ENCODE measurements around the gene NUMA1. TPM values are rescaled to one million over a fixed set of nuclear protein-coding genes. Genes with fewer than 3 reads are reported as not detected.

Gene NUMA1
- polyA plus RNA-seq, 1 donor = 165 TPM

DNA sequence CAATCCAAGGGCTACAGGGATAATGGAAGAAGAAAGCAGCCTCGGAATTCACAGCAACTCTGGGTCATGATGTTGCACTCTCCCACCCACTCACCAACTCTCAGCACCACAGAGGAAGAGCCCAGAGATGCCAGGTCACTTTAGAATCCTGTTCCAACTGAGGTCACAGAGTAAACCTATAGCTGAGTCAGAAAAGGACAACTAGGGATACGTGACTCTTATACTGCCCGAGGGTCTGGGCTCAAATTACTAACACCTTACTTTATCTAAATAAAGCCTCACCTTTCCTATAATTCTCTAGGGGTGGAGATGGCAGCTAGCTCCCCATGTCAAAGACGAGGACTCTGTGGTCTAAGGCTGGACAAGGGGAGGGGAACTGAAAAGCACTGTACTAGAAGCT is 57.0 kb downstream of the NUMA1 start:
- DNase-seq (ENCODE audit: low read depth) = no peak

DNA sequence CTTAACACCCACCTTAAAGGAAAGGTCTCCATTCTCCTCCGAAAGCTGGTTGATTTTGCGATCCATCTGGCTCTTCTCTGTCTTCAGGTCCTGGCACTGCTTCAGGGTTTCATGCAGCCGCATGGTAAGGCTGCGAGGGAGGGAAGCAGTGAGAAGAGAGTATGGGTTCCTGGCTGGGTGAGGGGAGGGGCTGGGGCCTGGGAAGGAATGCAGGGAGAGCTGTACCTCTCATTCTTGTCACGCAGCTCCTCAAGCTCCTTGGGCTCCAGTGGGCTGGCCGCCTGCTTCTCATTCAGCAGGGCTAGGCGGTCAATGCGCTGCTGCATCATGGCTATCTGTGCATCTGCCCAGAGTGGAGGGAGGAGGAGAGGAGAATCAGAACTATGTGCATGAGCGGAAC is 62.2 kb downstream of the NUMA1 start:
- DNase-seq (ENCODE audit: low read depth) = no peak

DNA sequence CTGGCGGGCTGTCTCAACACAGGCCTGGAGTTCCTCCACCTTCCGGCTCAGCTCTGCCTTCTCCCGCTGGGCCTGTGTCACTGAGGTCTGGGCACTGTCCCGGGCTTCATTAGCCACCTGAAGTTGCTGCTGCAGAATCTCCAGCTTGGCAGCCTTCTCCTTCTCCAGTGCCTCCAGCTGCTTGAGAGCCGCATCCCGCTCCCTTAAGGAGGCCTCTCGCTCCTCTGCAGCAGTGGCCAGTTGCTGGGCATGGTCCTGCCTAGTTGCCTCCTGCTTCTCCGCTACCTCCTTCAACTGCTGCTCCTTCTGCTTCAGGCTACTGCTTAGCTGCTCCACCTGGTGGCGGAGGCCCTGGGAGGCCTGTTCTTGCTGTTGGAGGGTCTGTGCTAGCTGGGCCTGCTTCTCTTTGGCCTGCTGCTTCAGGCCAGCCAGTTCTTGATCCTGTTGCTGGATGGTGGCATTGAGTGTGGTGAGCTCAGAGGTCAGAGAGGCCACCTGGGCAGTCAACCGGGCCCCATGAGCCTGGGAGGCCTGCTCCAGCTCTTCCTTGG is 64.8 kb downstream of the NUMA1 start:
- DNase-seq (ENCODE audit: low read depth) = no peak

DNA sequence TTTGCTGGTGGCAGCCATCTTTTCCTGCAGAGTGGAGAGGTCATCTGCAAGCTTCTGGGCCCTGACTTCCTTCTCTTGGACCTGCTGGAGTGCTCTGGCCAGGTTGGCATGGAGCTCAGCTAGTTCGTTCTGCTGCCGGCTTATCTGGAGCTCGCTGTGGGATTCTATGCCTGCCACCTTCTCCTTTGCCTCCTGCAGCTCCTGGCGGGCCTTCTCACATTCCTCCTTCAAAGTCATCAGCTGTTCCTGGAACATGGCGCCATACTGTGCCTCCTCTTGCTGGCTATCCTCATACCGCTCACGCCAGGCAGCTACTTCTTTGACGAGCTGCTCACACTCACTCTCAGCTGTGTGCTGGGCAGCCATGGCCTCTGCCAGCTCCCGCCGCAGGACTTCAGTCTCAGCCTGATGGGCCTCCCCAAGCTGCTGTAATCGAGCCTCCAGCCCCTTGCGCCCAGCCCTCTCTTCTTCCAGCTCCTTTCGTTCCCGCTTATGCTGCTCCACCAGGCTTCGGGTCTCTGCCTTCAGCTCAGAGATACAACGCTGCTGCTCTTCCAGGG is 65.5 kb downstream of the NUMA1 start:
- DNase-seq (ENCODE audit: low read depth) = no peak

DNA sequence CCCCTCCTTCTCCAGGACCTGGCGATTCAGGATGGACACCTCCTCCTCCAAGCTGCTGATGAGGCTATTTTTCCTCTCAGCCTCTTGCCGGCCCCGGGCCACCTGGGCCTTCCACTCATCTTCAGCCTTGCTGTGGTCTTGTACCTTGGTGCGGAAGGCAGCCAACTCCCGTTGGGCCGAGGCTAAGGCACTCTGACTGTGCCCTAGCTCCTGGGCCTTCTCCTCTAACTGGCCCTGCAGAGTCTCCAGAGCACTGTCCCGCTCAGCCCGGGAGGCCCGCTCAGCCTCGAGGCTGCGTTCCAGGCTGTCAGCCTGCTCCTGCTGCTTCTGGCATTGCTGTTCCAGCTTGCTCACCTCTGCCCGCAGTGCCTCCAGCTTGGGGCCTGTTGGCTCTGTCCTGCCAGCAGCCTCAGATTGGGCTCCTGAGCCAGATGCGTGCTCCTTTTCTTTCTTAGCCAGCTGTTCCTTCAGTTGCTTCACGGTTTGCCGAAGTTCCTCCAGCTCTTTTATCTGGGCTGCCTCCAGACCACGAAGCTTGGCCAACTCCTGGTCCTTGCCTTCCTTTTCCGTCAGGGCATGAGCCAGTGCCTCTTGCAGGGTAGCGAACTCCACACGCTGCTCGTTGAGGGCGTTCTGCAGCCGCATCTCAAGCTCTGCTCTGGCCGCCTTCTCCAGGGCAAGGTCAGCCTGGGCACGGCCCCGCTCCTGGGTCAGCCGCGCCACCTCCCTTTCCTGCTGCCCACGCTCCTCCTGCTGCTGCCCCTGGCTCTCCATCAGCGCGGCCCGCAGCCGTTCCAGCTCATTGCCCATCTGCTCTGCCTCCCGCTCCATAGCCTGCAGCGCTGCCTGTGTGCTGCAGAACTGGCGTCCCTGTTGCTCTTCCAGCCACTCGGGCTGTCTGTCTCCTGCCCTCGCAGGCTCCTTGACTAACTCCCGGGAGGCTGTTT is 66.3 kb downstream of the NUMA1 start:
- no peak for DNase-seq (ENCODE audit: low read depth)

DNA sequence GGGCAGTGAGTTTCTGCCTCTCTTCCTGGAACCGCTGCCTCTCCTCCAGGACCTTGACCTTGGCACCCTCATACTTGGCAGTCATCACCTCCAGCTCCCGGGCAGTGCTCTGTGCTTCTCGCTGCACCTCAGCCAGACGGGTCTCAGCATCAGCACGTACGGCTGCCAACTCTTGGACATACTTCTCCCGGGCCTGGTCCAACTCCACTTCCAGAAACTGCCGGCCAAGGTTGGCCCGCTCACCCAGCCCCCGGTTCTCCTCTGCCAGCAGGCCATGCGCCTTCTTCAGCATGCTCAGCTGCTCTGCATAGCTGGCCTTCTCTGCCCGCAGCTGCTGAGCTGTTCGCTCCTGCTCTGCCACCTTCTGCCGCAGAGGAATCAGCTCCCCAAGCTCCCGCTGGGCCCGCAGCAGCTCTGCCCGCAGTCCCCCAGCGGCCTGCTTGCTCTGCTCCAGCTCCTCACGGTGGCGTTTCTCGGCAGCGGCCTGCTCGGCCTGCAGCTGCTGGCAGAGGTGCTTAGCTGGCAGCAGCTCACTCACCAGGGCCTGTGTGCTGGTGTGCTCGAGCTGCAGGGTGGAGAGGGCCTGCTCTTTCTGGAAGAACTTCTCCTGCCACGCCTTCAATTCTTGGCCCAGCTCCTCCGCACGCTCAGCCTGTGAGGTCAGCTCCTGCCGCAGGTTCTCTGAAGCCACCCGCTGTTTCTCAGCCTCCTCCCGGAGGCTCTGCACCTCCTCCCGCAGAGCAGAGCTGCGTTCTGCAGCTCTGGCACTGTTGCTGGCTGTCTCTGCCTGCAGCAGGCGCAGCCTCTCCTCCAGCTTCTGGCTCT is 67.2 kb downstream of the NUMA1 start:
- no peak for DNase-seq (ENCODE audit: low read depth)

DNA sequence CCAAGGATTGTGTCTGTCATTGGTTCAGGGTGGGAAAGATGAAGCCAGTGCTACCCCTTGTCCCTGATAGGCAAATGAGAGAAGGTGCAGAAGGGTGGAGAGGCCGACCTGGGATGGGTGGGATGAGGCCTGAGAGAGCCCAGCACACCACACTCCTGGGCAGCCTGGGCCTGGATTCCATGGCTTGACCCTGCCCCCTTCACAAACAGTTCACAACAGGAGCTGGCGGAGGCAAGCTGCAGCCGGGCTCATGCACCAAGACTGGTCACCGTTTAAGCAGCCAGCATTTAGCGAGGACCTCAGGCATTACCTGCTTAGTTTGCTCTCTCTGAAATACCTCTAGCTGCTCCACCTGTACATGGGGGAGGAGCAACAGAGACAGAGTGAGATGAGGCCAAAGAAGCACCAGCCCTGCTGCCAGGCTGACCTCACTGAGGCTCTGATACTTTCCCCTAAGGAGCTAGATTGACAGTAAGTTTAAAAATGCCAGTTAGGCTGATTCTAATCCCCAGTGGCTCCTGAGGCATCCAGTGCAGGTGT is 68.2 kb downstream of the NUMA1 start:
- DNase-seq (ENCODE audit: low read depth) = no peak

DNA sequence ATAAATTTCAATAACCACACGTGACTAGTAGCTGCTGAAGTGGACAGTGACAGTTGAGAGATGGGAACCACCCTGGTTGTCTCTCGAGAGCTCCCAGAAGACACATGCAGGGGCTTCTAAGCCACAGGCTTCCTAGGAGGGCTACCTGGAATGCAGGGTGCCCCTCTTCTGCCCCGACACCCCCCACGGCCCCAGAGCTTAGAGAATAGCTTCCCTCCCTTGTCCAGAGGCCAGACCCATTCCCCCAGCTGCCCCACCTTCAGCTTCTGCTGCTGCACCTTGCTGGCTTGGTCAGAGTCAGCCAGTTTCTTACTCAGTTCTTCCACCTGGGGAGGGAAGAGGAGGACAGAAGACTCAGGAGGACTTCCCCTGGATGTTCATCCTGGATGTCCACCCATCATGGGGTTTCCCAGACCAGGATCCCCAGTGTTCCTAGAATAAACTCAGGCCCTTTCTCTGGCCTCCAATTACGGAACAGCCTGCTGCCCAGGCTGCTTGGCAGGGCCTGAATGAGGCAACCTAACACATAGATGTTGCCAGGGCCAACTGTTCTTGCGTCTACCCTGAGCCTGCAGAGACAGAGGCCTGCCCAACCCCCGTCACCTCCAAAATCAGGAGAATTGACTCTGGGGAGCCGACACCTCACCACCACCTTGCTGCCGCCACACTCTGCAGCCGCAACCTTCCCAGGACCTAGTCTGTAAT is 69.7 kb downstream of the NUMA1 start:
- DNase-seq (ENCODE audit: low read depth) = no peak

DNA sequence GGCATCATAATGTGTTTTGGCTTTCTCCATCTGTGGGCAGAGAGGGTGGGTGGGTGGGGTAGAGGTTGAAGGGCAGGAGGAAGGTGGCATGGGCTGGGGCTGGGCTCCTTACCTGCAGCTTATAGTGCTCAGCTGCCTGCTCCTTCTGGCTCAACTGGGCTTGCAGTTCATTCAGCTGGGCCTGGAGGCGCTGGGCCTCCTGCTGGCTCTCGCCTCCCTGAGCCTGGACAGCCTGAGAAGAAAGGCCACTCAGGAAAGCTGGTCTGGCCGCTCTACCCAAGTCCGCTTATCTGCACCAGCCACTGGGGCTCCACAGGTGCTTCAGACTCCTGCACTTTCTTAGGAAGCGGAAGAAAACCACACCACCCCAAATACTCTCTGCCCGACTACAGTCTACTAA is 71.2 kb downstream of the NUMA1 start:
- DNase-seq (ENCODE audit: low read depth) = no peak

DNA sequence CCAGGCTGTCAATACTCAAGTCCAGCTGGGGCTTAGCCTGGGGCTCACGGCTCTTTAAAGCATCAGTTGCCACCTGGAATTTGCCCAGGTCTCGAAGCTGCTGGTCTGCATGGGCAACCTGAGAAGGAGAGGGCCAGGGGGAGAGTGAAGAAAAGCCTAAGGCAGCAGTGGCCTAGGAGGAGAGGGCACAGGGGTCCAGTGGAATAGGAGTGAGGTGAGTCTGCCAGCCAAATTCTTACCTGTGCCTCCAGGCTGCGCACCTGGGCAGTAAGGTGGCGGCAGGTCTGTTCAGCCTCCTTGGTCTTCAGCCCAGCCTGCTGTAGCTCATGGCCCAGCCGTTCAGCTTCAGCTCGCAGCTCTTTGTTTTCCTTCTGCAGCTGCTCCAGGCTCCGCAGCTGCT is 71.6 kb downstream of the NUMA1 start:
- DNase-seq (ENCODE audit: low read depth) = no peak

DNA sequence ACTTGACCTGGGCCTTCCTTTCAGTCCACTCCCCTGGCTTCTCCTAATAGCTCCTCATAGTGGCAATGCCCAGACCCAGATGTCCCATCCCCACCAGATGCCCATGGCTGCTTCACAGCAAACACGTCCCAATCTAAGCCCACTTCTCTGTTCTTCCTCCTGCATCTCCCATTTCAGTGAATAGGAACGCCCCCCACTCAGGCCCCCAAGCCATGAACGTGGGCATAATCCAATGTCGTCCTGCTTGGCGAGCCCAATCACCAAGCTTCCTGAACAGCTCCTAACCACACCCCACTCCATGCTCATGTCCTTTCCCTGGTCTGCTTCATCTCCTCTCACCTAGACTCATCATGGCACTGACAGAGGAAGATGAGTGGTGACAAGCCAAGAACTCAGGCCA is 72.8 kb downstream of the NUMA1 start:
- DNase-seq (ENCODE audit: low read depth) = no peak

DNA sequence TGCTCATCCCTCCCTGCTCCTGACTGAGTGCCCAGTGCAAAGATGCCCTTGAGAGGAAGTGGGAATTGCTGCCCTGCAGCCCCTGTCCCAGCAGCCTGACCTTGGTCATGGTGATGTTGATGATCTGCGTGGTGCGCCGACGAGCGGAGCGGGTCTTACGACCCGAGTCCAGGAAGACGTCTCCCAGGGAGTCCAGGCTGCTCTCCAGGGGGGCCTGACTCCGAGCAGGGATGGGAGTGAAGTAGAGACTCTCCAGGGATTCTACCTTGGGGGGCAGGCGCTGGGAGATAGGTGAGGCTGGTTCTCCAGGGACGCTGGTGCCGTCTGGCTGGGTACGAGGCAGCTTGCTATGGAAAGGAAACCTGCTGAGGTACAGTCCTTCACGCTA is 73.3 kb downstream of the NUMA1 start:
- DNase-seq (ENCODE audit: low read depth) = no peak

DNA sequence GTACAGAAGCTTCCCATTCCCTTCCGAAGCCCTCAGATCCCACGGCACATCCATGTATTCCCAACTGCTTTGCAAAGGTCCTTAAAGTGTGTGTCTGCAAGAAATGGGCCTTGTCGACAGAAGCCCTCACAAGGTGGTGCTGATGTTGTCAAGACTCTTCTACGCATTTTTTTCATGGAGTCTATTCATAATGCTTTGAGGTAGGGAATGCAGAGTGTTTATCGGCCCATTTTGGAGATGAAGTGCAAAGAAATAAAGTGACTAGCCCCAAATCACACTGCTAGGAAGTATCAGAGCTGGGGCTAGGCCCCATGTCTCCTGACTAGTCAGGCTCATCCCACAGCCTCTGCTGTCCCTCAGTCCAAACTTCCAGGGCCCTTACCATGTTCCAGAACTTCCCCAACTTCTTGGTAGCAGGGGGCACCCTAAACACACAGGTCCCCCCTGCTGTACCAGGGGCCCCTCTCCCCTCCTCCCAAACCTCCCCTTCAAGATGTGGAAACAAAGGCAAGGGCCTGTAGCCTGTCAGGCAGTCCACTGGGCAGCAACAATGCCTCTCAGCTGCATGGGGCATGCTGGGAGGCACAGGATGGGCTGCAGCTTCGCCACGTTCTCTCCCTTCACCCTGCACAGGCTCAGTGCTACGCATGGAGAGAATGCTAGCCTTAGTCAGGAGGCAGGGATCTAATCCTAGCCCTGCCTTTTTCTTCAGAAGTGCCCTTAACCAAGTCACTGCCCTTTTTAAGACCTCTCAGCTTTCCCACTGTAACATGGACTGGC is 73.8 kb downstream of the NUMA1 start:
- DNase-seq (ENCODE audit: low read depth) = no peak

DNA sequence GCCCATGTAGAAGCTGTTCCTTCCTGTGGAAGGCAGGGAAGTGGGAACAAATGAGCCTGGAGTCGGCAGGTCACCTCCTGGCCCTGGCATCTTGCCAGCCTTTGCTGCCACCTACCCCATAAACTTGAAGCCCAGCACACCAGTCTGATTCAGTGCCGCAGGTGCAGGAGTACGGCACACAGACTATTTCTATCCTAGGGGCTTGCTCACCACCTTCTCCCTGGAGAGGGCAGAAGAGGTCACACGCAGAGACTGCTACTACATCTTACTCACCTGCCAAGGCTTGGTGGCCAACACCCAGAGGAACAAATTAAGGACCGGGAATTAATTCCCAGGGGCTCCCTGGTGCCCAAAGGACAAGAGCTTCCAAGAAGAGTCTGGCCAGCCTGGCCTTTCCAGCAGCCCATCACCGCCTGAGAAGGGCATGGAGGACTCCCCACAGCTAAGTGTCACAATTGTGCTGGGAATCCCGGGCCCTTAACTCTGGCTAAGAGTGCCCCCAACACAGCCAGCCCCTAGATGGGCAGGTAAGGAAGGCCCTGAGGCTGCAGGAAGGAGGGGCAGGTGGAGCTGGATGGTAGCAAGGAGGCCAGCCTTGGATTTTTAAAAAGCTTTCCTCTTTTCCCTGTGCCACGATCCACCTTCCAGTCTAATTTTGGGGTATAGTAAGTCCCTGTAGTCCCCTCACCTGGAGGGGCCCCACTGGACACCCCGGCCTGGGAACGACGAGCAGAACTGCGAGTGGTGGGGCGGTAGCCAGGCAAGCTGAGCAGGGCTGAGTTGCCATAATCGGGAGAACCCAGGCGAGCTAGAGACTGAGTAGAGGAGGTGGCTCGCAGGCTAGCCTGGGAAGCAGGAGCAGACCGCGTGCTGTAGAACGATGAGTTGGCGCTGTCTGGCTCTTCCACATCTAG is 74.7 kb downstream of the NUMA1 start:
- DNase-seq (ENCODE audit: low read depth) = no peak

DNA sequence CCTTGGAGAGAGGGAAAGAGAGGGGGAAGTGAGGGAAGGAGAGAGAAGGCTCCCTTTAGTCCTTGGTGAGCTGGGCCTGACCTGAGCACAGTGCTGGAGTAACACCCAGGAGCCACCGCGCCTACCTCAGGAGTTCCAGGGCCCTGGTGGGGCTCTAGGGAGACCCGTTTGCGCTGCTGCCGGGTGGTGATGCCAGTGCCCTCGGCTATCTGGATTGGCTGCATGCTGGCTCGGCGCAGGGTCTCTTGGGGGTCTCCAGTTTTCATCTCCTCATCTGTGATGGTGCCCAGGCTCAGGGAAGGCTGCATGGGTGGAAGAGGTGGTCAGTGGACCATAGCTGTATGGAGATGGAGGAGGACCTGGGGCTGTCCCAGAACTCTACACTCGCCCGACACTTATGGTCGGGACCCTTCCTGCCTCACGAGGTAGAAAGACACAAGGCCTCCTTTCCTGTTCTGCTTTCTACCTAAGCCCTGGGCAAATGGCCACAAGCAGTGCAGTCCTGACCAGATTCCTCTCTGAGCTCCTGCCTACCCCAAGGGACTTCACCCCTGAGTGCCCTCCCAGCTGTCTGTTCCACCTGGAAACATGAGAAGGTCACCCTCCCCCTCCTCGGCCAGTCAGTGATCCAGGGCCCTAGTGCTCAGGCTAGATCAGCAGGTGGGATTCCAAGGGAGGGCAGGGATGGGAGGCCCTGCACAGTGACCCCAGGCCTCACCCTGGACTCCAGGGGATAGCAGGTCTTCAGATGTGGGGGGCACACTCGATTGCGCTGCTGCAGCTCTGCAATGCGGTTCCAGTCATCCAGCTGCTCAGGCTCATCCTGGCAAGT is 75.6 kb downstream of the NUMA1 start:
- DNase-seq (ENCODE audit: low read depth) = no peak

DNA sequence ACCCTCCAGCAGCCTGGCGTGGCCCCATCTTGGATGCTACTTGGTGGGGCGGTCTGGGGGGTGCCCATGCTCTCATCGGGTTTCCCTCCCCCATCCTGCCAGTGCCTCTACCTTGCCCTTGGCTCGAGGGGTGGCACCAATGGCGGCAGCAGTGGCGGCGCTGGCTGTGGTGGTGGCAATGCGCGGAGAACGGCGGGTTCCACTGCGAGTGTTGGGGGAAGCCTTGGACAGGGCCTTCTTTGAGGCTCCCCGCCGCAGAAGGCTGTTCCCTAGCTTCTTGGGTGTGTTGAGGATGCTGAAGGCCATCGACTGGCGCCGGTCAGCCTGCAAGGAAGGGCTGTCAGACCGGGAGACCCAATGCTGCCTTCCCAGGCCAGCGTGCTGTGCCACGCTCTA is 76.6 kb downstream of the NUMA1 start:
- DNase-seq (ENCODE audit: low read depth) = no peak

DNA sequence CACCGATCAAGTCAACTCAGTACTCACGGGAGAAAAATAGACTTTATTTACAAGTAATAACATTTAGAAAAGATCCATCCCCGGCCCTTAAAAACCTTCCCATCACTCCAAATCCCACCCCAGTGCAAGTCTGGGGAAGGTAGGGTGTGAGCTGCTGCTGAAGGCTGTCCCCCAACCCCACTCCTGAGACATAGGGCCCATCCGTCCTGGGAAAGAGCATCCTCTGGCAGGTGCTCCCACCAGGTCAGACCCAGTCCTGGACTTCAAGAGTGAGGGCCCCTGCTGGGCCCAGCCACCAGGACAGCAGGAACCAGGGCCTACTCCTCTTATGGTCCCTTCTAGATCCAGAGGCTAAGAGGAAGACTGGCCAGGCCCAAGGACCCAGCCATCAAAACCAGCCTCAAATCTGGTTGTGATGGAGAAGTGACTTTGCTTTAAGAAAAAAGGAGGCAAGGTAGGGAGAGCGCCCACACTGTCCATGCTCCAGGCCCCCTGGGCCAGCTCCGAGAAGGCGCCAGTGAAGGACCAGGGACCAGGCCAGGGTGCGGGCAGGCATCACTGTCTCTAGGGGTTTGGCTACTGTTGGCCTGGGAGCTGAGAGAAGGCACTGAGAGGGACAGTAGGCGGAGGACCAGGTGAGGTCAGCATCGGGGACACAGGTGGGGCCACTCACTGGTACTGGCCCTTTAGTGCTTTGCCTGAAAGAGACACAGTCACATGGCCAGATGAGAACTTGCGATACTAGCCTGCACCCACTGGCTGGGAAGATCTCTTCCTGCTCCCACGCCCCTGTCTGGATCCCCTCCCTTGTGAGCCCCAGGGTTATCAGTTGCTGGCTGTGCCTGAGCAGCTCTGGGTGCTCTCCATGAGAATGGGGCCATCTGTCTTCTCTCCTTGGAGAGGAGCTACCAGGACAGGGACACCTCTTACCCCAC is 77.2 kb downstream of the NUMA1 start:
- DNase-seq (ENCODE audit: low read depth) = no peak
